Liver (tissue), 9 donors: ENCODE data around the gene TRIM71. TPM values are rescaled to one million over a fixed set of nuclear protein-coding genes. Genes with fewer than 3 reads are reported as not detected.
"Not testable (repeated sequence)": the region's sequence is repeated elsewhere in the genome, so short reads cannot be mapped to it uniquely, and the experiment has no call there.

ENCODE experiments used
- DNase-seq: peaks from one replicate; pipeline ENCODE4 v3.0.0-alpha.2; 2017; ENCODE audit warnings: low spot score
- H3K27ac ChIP-seq, 2 donors: one replicate each; pipeline ENCODE4 v1.7.0; 2013; ENCODE audit warnings: inconsistent platforms in 2 of 2, low read length in 2 of 2, control low read depth in 1 of 2, low read depth in 1 of 2, mild to moderate bottlenecking in 1 of 2
- H3K27me3 ChIP-seq, 4 donors: one replicate each; pipeline versions ENCODE4 v1.6.1 to v1.7.0; 2013; ENCODE audit warnings: low read length in 3 of 4, inconsistent platforms in 1 of 4, mild to moderate bottlenecking in 1 of 4, moderate library complexity in 1 of 4; ENCODE audit not compliant: control insufficient read depth in 4 of 4, insufficient read depth in 4 of 4
- H3K36me3 ChIP-seq, 4 donors: one replicate each; pipeline versions ENCODE4 v1.6.1 to v1.7.0; 2013; ENCODE audit warnings: low read length in 3 of 4, mild to moderate bottlenecking in 3 of 4, low read depth in 1 of 4, moderate library complexity in 1 of 4; ENCODE audit not compliant: control insufficient read depth in 4 of 4, insufficient read depth in 3 of 4
- H3K4me1 ChIP-seq, 4 donors: one replicate each; pipeline versions ENCODE4 v1.6.1 to v1.7.0; 2013; ENCODE audit warnings: low read length in 3 of 4, mild to moderate bottlenecking in 3 of 4, moderate library complexity in 1 of 4; ENCODE audit not compliant: control insufficient read depth in 4 of 4, insufficient read depth in 4 of 4
- H3K4me3 ChIP-seq, 3 donors: one replicate each; pipeline versions ENCODE4 v1.6.1 to v1.7.0; 2013; ENCODE audit warnings: low read length in 3 of 3, control low read depth in 1 of 3, low read depth in 1 of 3, mild to moderate bottlenecking in 1 of 3
- H3K9ac ChIP-seq, 2 donors: one replicate each; pipeline ENCODE4 v1.7.0; 2013; ENCODE audit warnings: low read length in 2 of 2, mild to moderate bottlenecking in 2 of 2, moderate library complexity in 2 of 2, control low read depth in 1 of 2, low read depth in 1 of 2
- H3K9me3 ChIP-seq, 4 donors: one replicate each; pipeline versions ENCODE4 v1.6.1 to v1.7.0; 2013; ENCODE audit warnings: low read length in 3 of 4; ENCODE audit not compliant: control insufficient read depth in 4 of 4
- ATF3 ChIP-seq: IDR thresholded peaks from 2 replicates; pipeline ENCODE4 v1.6.1; 2016; ENCODE audit warnings: antibody characterized with exemption
- CTCF ChIP-seq: fragments of 150-350 bp; IDR thresholded peaks from 2 replicates; pipeline ENCODE4 v1.5.1; 2017; ENCODE audit warnings: improper control_type of control experiment, low read depth, low read length; ENCODE audit not compliant: missing input control
- EGR1 ChIP-seq, 2 donors: IDR thresholded peaks; 2 replicates each; pipeline ENCODE4 v1.6.1; 2016 to 2018; ENCODE audit warnings: antibody characterized with exemption in 2 of 2, low read depth in 2 of 2
- FOXA1 ChIP-seq: IDR thresholded peaks from 2 replicates; pipeline ENCODE4 v1.6.1; 2016; ENCODE audit warnings: antibody characterized with exemption
- HNF4G ChIP-seq: IDR thresholded peaks from 2 replicates; pipeline ENCODE4 v1.6.1; 2016; ENCODE audit warnings: antibody characterized with exemption
- JUND ChIP-seq, 2 donors: IDR thresholded peaks; 2 replicates each; pipeline ENCODE4 v1.6.1; 2016; ENCODE audit warnings: antibody characterized with exemption in 2 of 2
- NR2F2 ChIP-seq: IDR thresholded peaks from 2 replicates; pipeline ENCODE4 v1.6.1; 2016; ENCODE audit warnings: antibody characterized with exemption
- RAD21 ChIP-seq, 2 donors: IDR thresholded peaks; 2 replicates each; pipeline ENCODE4 v1.6.1; 2016; ENCODE audit warnings: antibody characterized with exemption in 2 of 2, mild to moderate bottlenecking in 2 of 2
- SP1 ChIP-seq: IDR thresholded peaks from 2 replicates; pipeline ENCODE4 v1.6.1; 2018; ENCODE audit warnings: antibody characterized with exemption, mild to moderate bottlenecking
- YY1 ChIP-seq: IDR thresholded peaks from 2 replicates; pipeline ENCODE4 v1.6.1; 2016; ENCODE audit warnings: antibody characterized with exemption, mild to moderate bottlenecking
- ZBTB33 ChIP-seq: IDR thresholded peaks from 2 replicates; pipeline ENCODE4 v1.6.1; 2016; ENCODE audit warnings: antibody characterized with exemption
- WGBS: extraction: QIAGEN DNeasy Blood & Tissue Kit; methylation state at CpG from one replicate; pipeline ENCODE4 v1.1.7; 2013; 5-methylcytosine and 5-hydroxymethylcytosine counted together
- polyA plus RNA-seq, 2 donors: library from polyadenylated mRNA; stranded (reverse) in 1 of 2; unstranded in 1 of 2; fragments of 200-250 nt in 1 of 2; fragments of >200 nt in 1 of 2; fragmentation: Nextera tagmentation in 1 of 2; extraction: Ambion mirVana in 1 of 2; gene quantifications; one replicate each; pipeline versions ENCODE4 v1.2.1 to v1.2.3, GENCODE V29; 2013 to 2015
- total RNA-seq, 2 donors: library from RNA; depleted of rRNA; stranded (reverse); fragments of >200 nt; gene quantifications; one replicate each; pipeline ENCODE4 v1.2.3, GENCODE V29; 2014
- donor health status: healthy.
- donor health status: healthy.
- donor health status: healthy.
- donor health status: healthy.
- donor health status: healthy.

Gene TRIM71
- total and polyA plus RNA-seq, 4 donors: under 0.01 to 9.1 TPM; not detected in 2

GRCh38 chr3:32940726-32941125 lies 122.9 kb downstream of the TRIM71 start (continued):
- no peak for TF ChIP-seq ZBTB33
- TF ChIP-seq NR2F2: no peak
- no peak for TF ChIP-seq HNF4G
- no peak for TF ChIP-seq FOXA1
- no peak for TF ChIP-seq RAD21 (IDR thresholded peaks at IDR 0.05)
- no peak for TF ChIP-seq JUND (IDR thresholded peaks at IDR 0.05)
- no peak for TF ChIP-seq CTCF

- TF ChIP-seq YY1 (no peak), EGR1 (IDR thresholded peaks at IDR 0.05; ENCODE audit: low read depth in 2 of 2) (no peak), HNF4G (no peak), ATF3 (no peak), ZBTB33 (no peak), CTCF (no peak), SP1 (no peak)
- no peak overlapping the region for H3K9ac ChIP-seq
- no peak overlapping the region for H3K27ac ChIP-seq
- H3K36me3 ChIP-seq: no peaks in the 10 kb centered on the region
- no peaks in the 10 kb centered on the region for H3K27me3 ChIP-seq
- H3K4me1 ChIP-seq: no peaks in the 10 kb centered on the region
- 88% methylated on average over 3 of the region's 3 CpGs for WGBS
- H3K4me3 ChIP-seq: no peak overlapping the region
- no peak for DNase-seq
- no peaks in the 10 kb centered on the region for H3K9me3 ChIP-seq
Observed at GRCh38 chr3:32945136-32945535, 127.3 kb downstream of the TRIM71 start.

GRCh38 chr3:32945598-32945997 lies 127.8 kb downstream of the TRIM71 start:
- H3K4me1 ChIP-seq, H3K27ac ChIP-seq, H3K9ac ChIP-seq, DNase-seq, H3K27me3 ChIP-seq, H3K4me3 ChIP-seq, H3K36me3 ChIP-seq, H3K9me3 ChIP-seq: not testable (repeated sequence)
- 93% methylated on average over 12 of the region's 12 CpGs for WGBS
